Calu3 (cell line): ENCODE data around the gene ATG4C. TPM values are rescaled to one million over a fixed set of nuclear protein-coding genes. Genes with fewer than 3 reads are reported as not detected.

Experiments used
- BruUV-seq: library from RNA; stranded (reverse); fragments of 400-500 nt; replicated peaks from 2 replicates; lab custom pipeline; 2021; lab: Mats Ljungman, UMichigan
- CTCF ChIA-PET: fragments of 300-600 bp; sonication (Branson Sonifier 250); formaldehyde crosslinking; loops from one replicate; lab custom pipeline; 2022; ENCODE audit warnings: antibody characterized with exemption; lab: Charles Lee
- DNase-seq: peaks from one replicate; pipeline ENCODE4 v3.0.0; 2022
- H3K27ac Mint-ChIP-seq: one replicate; pipeline ENCODE4 v1.8.0; 2022; ENCODE audit warnings: mixed read lengths; ENCODE audit not compliant: unreplicated experiment
- H3K27me3 Mint-ChIP-seq: one replicate; pipeline ENCODE4 v1.8.0; 2022; ENCODE audit warnings: mixed read lengths; ENCODE audit not compliant: unreplicated experiment
- H3K36me3 Mint-ChIP-seq: one replicate; pipeline ENCODE4 v1.8.0; 2022; ENCODE audit warnings: mild to moderate bottlenecking, moderate library complexity, mixed read lengths; ENCODE audit not compliant: insufficient read depth, unreplicated experiment
- H3K4me1 Mint-ChIP-seq: one replicate; pipeline ENCODE4 v1.8.0; 2022; ENCODE audit warnings: mild to moderate bottlenecking, low read depth, mixed read lengths; ENCODE audit not compliant: unreplicated experiment
- H3K4me3 Mint-ChIP-seq: one replicate; pipeline ENCODE4 v1.8.0; 2022; ENCODE audit warnings: mild to moderate bottlenecking, low read depth, moderate library complexity, mixed read lengths; ENCODE audit not compliant: unreplicated experiment
- H3K9me3 Mint-ChIP-seq: one replicate; pipeline ENCODE4 v1.8.0; 2022; ENCODE audit warnings: low read depth, mixed read lengths; ENCODE audit not compliant: unreplicated experiment
- CTCF ChIP-seq: fragments of 200-600 bp; IDR thresholded peaks from one replicate; pipeline ENCODE4 v1.8.0; 2022; ENCODE audit warnings: antibody characterized with exemption; ENCODE audit not compliant: unreplicated experiment
- intact Hi-C: fragments of 100-400 bp; cut with micrococcal nuclease; formaldehyde crosslinking; loops from one replicate; pipeline ENCODE4 v1.10.0; 2022; ENCODE audit not compliant: unreplicated experiment
- total RNA-seq: library from RNA; stranded (reverse); gene quantifications from 2 replicates; pipeline ENCODE4 v1.2.3, GENCODE V29; 2022

Gene ATG4C
- total RNA-seq, 1 experiment from 2014 or later: 12.4 TPM

GRCh38 chr1:62841587-62842169, 57.7 kb downstream of the ATG4C start:
- CTCF ChIA-PET: interaction anchor here (0.7 to 1.3 kb wide), 3 partner anchors 16 to 613 kb away, joined by 3 to 5 read pairs (median 4); no protein-coding TSS in a partner anchor
- intact Hi-C loops: loop anchor here (2.0 to 5.0 kb wide), 3 partner anchors 307 to 696 kb away; no protein-coding TSS in a partner anchor
- Mint-ChIP-seq H3K4me3 (no peak overlapping the region), H3K9me3 (no peaks in the 10 kb centered on the region), H3K27me3 (no peaks in the 10 kb centered on the region), H3K27ac (no peak overlapping the region), H3K36me3 (no peaks in the 10 kb centered on the region), H3K4me1 (no peaks in the 10 kb centered on the region)
- peak; percentile 44 for DNase-seq
- peak; percentile 64 for TF ChIP-seq CTCF
- no TSS peak for BruUV-seq

DNA sequence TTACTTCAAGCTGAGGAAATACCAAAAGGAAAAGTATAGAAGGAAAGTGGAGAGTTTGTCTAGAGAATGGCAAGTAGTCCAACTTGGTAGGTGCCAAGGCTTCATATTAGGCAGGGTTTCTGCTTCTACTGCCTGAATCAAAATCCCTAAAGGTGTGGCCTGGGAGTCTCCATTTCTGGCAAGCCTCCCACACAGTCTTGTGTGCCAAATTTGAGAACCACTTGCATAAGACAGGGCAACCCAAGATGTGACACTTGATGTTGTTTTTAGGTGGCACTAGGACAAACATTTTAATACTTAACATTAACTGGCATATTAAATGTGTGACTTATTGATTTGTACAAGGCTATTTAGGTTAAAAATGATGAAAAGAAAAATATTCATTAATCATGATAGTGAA, 60.1 kb downstream of the ATG4C start:
- intact Hi-C loops: loop anchor here (5.0 kb wide), 2 partner anchors 598 to 693 kb away; no protein-coding TSS in a partner anchor
- no peaks in the 10 kb centered on the region for H3K4me1 Mint-ChIP-seq
- CTCF ChIA-PET: no interaction called here
- no peaks in the 10 kb centered on the region for H3K27me3 Mint-ChIP-seq
- no TSS peak for BruUV-seq
- H3K27ac Mint-ChIP-seq: no peak overlapping the region
- no peaks in the 10 kb centered on the region for H3K9me3 Mint-ChIP-seq
- H3K36me3 Mint-ChIP-seq: no peaks in the 10 kb centered on the region
- no peak for DNase-seq
- no peak for TF ChIP-seq CTCF
- no peak overlapping the region for H3K4me3 Mint-ChIP-seq

DNA sequence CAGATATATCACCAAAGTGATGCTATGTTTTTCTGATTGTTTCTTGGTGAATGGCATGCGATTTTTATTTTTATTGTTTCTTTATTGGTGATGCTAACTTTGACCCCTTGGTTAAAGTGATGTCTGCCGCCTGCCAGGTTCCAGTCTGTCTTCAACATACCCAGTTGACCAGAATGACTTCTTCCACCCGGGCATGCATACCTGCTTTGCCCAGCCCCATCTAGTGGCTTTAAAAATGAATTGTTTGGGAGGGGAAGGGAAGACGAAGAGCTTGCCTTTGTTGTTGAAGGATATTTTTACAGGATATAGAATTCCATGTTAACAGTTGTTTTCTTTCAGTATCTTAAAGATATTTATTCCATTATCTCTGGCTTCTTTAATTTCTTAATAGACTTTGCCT, 65.1 kb downstream of the ATG4C start:
- CTCF ChIA-PET: interaction anchor here (0.6 to 0.7 kb wide), 2 partner anchors 48 to 315 kb away, joined by 3 read pairs; no protein-coding TSS in a partner anchor
- no peak for DNase-seq
- BruUV-seq: no TSS peak
- no peaks in the 10 kb centered on the region for H3K9me3 Mint-ChIP-seq
- H3K36me3 Mint-ChIP-seq: no peaks in the 10 kb centered on the region
- intact Hi-C loops: no loop called here
- no peak for TF ChIP-seq CTCF
- H3K27ac Mint-ChIP-seq: no peak overlapping the region
- no peaks in the 10 kb centered on the region for H3K27me3 Mint-ChIP-seq
- H3K4me3 Mint-ChIP-seq: no peak overlapping the region
- H3K4me1 Mint-ChIP-seq: no peaks in the 10 kb centered on the region

- no peaks in the 10 kb centered on the region for H3K36me3 Mint-ChIP-seq
- CTCF ChIA-PET: no interaction called here
- no peaks in the 10 kb centered on the region for H3K4me1 Mint-ChIP-seq
- H3K9me3 Mint-ChIP-seq: no peaks in the 10 kb centered on the region
- intact Hi-C loops: no loop called here
- H3K27me3 Mint-ChIP-seq: no peaks in the 10 kb centered on the region
- no peak overlapping the region for H3K4me3 Mint-ChIP-seq
- no peak for DNase-seq
- H3K27ac Mint-ChIP-seq: no peak overlapping the region
- BruUV-seq: no TSS peak
- TF ChIP-seq CTCF: no peak
These were observed 68.3 kb downstream of the ATG4C start for GRCh38 chr1:62852253-62852652.
